Measurements from ENCODE around the gene MDGA2. TPM values are rescaled to one million over a fixed set of nuclear protein-coding genes. Genes with fewer than 3 reads are reported as not detected.

MDGA2 gene
- total RNA-seq, 1 experiment from 2014 or later, result not detected

DNA sequence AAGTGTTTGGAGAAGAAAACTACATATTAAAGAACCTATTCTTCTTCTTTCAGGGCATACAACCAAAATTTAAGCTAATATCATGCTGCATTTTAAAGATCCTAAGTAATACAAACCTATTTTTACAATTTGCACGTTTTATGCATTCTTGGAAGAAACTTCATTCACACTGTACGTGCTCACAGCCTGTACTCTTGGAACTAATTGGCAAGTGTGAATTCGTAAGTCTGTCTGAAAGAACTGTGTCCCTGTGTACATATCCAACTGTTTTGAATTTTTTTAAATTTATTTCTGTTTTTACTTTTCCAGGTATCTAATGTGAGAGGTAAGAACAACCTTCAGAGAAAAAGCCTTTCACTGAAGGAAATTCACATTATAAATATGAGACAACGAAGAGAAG, 347.0 kb downstream of the MDGA2 start:
- Mint-ChIP-seq H3K27ac (ENCODE audit: unreplicated experiment) (no peak overlapping the region), H3K4me3 (ENCODE audit: unreplicated experiment) (no peak overlapping the region), H3K9me3 (ENCODE audit: unreplicated experiment) (no peaks in the 10 kb centered on the region), H3K27me3 (ENCODE audit: insufficient read depth, unreplicated experiment) (peaks cover 9% of the 10 kb centered on the region), H3K4me1 (ENCODE audit: low read depth, unreplicated experiment) (no peaks in the 10 kb centered on the region), H3K36me3 (ENCODE audit: insufficient read depth, unreplicated experiment) (no peaks in the 10 kb centered on the region)
- Histone ChIP-seq H3K4me1 (no peaks in the 10 kb centered on the region), H3K9me3 (no peaks in the 10 kb centered on the region), H3K4me3 (ENCODE audit: low read depth, low read length) (no peak overlapping the region), H3K27me3 (replicated peaks; ENCODE audit: control insufficient read depth, insufficient read depth, low read length) (no peaks in the 10 kb centered on the region), H3K36me3 (ENCODE audit: control insufficient read depth, insufficient read depth, low read length) (no peaks in the 10 kb centered on the region)
- TF ChIP-seq, protein P1, sequence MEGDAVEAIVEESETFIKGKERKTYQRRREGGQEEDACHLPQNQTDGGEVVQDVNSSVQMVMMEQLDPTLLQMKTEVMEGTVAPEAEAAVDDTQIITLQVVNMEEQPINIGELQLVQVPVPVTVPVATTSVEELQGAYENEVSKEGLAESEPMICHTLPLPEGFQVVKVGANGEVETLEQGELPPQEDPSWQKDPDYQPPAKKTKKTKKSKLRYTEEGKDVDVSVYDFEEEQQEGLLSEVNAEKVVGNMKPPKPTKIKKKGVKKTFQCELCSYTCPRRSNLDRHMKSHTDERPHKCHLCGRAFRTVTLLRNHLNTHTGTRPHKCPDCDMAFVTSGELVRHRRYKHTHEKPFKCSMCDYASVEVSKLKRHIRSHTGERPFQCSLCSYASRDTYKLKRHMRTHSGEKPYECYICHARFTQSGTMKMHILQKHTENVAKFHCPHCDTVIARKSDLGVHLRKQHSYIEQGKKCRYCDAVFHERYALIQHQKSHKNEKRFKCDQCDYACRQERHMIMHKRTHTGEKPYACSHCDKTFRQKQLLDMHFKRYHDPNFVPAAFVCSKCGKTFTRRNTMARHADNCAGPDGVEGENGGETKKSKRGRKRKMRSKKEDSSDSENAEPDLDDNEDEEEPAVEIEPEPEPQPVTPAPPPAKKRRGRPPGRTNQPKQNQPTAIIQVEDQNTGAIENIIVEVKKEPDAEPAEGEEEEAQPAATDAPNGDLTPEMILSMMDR (IDR thresholded peaks at IDR 0.05; ENCODE audit: insufficient read depth in 1 of 2, low read depth in 1 of 2, low read length in 1 of 2, severe bottlenecking in 1 of 2, unreplicated experiment in 1 of 2), result no peak
- intact Hi-C loops (cut with micrococcal nuclease; ENCODE audit: unreplicated experiment), result no loop called here
- ChIA-PET CTCF (no interaction called here), POLR2A (no interaction called here)
- BruUV-seq (replicated peaks), result no TSS peak
- no peak for DNase-seq

DNA sequence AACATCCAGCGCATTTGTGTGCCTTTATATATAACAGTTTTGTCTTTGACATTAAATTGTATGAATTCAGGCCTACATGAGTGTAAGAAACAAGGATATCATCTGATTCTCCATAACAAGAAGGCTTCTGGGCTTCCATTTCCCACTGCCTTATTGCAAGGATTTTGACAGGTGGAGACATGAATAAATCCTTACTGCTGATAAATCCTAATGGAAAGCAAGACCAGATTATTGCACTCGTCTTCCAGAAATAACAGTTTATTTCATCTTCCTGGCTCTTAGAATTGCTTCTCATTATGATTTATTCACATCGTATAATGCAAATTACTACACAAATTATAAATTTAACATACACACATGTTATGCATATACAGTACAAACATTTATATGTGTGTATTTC, 348.1 kb downstream of the MDGA2 start:
- no peaks in the 10 kb centered on the region for H3K9me3 Mint-ChIP-seq (ENCODE audit: unreplicated experiment)
- no TSS peak for BruUV-seq (replicated peaks)
- Histone ChIP-seq H3K27me3 (replicated peaks; ENCODE audit: control insufficient read depth, insufficient read depth, low read length) (no peaks in the 10 kb centered on the region), H3K4me1 (no peaks in the 10 kb centered on the region), H3K36me3 (ENCODE audit: control insufficient read depth, insufficient read depth, low read length) (no peaks in the 10 kb centered on the region), H3K4me3 (ENCODE audit: low read depth, low read length) (no peak overlapping the region), H3K9me3 (no peaks in the 10 kb centered on the region)
- intact Hi-C loops (cut with micrococcal nuclease; ENCODE audit: unreplicated experiment), result no loop called here
- no peak overlapping the region for H3K27ac Mint-ChIP-seq (ENCODE audit: unreplicated experiment)
- DNase-seq, result no peak
- H3K27me3 Mint-ChIP-seq (ENCODE audit: insufficient read depth, unreplicated experiment), result peaks cover 9% of the 10 kb centered on the region
- TF ChIP-seq, protein P1 (IDR thresholded peaks at IDR 0.05; ENCODE audit: insufficient read depth in 1 of 2, low read depth in 1 of 2, low read length in 1 of 2, severe bottlenecking in 1 of 2, unreplicated experiment in 1 of 2), result no peak
- H3K36me3 Mint-ChIP-seq (ENCODE audit: insufficient read depth, unreplicated experiment), result no peaks in the 10 kb centered on the region
- CTCF ChIA-PET, result no interaction called here
- H3K4me3 Mint-ChIP-seq (ENCODE audit: unreplicated experiment), result no peak overlapping the region
- H3K4me1 Mint-ChIP-seq (ENCODE audit: low read depth, unreplicated experiment), result no peaks in the 10 kb centered on the region
- POLR2A ChIA-PET, result no interaction called here

DNA sequence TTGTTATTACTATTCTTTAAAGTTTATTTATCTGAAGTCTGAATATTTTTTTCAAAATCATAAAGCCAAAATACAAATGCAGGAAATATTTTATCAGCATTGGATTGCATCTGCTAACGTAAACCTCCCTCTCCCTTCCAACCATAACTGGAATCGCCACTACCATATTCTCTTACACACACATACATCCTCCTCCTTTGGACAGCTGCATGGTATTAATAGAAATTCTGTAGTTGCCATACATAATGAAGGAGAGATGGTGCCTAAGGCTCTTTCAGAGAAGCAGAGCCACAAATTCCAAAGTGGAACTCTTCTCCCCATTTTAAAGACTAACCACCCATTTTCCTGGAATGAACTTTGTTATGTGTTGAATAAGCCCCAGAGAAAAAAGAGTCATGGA, 352.7 kb downstream of the MDGA2 start:
- no TSS peak for BruUV-seq (replicated peaks)
- Histone ChIP-seq H3K27me3 (replicated peaks; ENCODE audit: control insufficient read depth, insufficient read depth, low read length) (no peaks in the 10 kb centered on the region), H3K4me1 (no peaks in the 10 kb centered on the region), H3K4me3 (ENCODE audit: low read depth, low read length) (no peak overlapping the region), H3K9me3 (no peaks in the 10 kb centered on the region), H3K36me3 (ENCODE audit: control insufficient read depth, insufficient read depth, low read length) (no peaks in the 10 kb centered on the region)
- Mint-ChIP-seq H3K4me1 (ENCODE audit: low read depth, unreplicated experiment) (no peaks in the 10 kb centered on the region), H3K36me3 (ENCODE audit: insufficient read depth, unreplicated experiment) (no peaks in the 10 kb centered on the region), H3K27me3 (ENCODE audit: insufficient read depth, unreplicated experiment) (peaks cover 7% of the 10 kb centered on the region), H3K27ac (ENCODE audit: unreplicated experiment) (no peak overlapping the region), H3K4me3 (ENCODE audit: unreplicated experiment) (no peak overlapping the region), H3K9me3 (ENCODE audit: unreplicated experiment) (no peaks in the 10 kb centered on the region)
- TF ChIP-seq, protein P1 (IDR thresholded peaks at IDR 0.05; ENCODE audit: insufficient read depth in 1 of 2, low read depth in 1 of 2, low read length in 1 of 2, severe bottlenecking in 1 of 2, unreplicated experiment in 1 of 2), result no peak
- intact Hi-C loops (cut with micrococcal nuclease; ENCODE audit: unreplicated experiment), result no loop called here
- DNase-seq, result no peak
- POLR2A ChIA-PET, result no interaction called here
- CTCF ChIA-PET, result no interaction called here

Data from Caco-2 (cell line).